Measurements from ENCODE around the gene SH3RF3.
"Not testable (repeated sequence)": the region's sequence is repeated elsewhere in the genome, so short reads cannot be mapped to it uniquely, and the experiment has no call there.

SH3RF3 gene

DNA sequence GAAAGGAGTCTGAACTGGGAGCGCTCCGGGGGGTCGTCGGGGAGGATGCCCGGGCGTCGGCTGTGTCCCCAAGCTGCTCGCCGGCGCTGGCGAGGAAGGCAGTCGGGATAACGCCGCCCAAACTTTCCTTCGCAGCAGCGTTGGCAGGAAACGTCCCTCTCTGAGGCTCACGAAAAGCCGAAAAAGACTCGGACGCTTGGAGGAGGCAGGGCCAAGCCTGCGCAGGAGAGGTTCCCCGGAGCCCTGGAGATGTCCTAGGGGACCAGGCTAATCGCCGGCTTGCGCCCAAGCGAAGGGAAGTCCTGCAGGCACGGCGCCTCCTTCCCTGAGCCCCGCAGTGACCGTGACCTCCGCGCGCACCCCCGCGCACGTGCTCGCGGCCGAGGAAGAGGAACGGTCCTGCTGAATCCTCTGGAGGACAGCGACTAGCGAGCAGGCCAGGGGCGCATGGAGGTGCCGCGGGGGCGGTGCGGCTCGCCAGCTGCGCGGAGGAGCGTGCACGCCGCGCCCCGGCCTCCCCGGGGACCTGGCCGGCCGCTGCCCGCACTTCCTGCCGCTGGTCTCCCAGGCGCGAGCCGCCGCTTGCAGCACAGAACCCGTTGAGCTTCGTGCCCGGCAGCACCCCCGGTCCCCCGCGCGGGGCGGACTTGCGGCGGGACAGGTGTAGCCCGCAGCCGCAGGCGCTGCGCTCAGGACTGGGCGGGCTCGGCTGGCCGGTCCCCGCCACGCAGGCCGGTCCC, at the start of gene SH3RF3:
Gene SH3RF3 (plus strand): TSS at position 590 of the 740 bp plus-strand sequence.
- DNase-seq = peak; percentile 15

- DNase-seq = no peak
Measured at GRCh38 chr2:109079590-109079989, 49.4 kb upstream of the SH3RF3 start.

DNA sequence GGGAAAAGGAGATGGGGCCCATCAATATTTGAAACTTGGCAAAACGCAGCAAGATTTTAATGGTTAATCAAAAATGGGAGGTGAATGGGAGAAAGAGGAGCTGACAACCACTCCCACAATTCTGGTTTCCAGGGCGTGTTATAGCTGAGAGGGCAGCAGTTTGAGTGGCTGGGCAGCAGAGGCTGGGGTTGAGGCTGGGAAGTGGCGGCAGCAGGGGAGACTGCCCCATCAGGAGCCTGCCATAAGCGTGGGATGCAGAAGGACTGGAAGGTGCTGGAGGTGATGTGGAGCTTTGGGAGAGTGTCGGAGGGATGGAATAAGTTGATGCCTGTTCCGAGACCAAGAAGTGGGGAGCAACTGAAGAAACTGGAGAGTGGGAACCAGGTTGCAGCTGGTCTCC, 48.9 kb upstream of the SH3RF3 start:
- DNase-seq = no peak

GRCh38 chr2:109080757-109081156, 48.2 kb upstream of the SH3RF3 start:
- no peak for DNase-seq

- no peak for DNase-seq
Measured at GRCh38 chr2:109081374-109081773, 47.6 kb upstream of the SH3RF3 start.

DNA sequence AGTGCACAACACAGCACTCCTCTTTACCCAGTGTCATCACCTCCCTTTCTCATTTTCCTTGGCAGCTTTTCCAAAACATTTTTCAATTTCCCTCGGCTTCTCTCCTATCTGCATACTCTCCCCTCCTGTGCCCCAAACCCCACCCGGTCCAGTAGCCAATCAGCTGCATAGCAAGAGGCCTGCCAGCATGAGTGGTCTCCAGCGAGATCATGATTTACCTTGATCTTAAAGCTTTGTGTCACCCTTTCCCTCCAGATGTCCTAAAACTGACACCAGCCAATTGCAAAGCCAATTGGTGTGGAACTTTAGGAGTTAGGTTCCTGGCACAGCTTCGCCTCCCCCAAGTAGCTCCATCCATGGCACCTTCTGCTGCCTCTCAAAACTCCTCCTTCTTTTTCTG, 45.2 kb upstream of the SH3RF3 start:
- no peak for DNase-seq

DNA sequence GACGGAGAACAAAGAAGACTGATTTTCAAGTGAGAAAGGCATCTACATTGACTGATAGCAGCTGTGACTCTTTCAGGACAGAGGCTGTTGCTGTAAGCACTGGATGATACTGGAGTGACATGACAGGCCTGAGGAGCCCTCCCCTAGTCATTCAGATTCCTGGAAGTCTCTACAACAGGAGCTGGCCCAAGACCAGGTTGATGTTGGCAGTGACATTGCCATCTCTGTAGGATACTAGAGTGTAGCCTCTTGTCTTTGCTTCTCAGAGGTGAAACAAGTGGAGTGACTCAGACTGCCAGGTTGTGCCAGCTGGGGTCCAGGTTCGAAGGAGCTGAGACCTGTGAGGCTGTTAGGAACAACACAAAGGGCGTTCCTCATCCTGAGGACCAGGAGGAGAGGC, 44.7 kb upstream of the SH3RF3 start:
- DNase-seq = no peak

DNA sequence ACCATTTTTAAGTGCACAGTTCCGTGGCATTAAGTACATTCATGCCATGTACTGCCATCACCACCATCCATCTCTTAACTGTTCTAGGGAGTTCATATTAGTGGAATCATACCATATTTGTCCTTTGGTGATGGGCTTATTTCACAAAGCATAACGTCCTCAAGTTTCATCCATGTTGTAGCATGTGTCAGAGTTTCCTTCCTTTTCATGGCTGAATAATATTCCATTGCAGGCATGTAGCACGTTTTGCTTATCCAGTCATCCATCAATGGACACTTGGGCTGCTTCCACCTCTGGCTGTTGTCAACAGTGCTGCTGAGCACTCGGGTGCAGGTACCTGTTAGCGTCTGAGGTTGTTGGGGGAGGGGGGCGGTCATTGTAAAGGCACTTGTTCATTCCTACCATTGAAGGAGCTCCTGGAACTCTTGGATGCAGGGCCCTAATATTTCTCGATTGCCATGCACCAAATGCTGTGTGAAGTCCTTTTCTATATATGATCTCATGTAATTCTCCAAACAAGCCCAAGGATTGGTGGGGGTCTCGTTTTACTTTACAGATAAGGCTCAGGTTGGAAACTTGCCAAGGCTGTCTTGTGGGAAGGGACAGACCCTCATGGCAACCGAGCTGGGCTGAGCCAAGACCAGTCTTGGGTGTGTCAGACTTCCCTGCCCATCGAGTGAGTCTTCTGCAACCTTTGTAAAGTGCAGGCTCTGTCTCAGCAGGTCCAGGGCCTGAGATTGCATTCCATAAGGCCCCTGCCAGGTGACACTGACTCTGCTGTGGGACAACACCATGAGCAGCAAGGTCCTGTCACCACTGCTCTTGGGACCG, 42.9 kb upstream of the SH3RF3 start:
- DNase-seq = no peak

DNA sequence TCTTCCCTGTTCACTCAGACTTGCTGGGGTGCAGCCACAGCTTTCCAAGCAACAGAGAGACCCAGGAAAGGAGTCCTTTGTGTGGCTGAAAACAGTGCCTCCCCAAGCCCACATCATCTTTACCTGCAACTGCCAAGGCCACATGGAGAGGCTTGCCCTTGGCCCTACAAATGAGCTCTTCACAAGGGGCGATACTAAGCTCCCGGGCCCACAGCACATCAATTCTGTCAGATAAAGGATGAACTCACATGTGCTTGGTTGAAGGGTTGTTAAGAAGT, 42.3 kb upstream of the SH3RF3 start:
- DNase-seq = no peak

DNA sequence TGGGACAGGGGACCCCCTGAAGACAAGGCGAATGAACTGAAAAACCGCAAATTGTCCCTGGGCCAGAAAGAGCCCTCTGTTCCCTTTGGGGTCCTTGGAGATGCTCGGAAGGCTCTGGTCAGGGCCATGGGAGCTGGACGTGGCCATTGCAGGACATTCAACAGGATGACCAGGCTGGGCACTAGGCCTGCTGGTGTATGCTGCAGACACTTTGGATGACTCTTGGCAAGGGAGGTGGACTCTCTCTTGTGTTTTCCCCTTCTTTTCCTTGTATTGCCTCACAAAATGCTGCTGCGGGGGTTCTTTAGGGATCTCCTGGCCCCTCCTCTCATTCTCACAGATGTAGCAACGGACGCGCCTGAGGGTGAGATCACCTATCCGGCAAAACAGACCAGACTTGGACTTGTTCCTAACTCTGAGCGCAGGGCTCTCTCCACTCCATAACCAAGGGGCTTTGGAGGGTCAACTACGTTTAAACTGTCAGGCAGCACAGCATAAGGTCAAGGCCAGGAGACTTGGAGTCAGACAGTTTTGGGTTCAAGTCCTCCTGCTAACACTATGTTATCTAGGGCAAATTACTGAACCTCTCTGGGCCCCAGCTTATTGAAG, 41.8 kb upstream of the SH3RF3 start:
- no peak for DNase-seq

DNA sequence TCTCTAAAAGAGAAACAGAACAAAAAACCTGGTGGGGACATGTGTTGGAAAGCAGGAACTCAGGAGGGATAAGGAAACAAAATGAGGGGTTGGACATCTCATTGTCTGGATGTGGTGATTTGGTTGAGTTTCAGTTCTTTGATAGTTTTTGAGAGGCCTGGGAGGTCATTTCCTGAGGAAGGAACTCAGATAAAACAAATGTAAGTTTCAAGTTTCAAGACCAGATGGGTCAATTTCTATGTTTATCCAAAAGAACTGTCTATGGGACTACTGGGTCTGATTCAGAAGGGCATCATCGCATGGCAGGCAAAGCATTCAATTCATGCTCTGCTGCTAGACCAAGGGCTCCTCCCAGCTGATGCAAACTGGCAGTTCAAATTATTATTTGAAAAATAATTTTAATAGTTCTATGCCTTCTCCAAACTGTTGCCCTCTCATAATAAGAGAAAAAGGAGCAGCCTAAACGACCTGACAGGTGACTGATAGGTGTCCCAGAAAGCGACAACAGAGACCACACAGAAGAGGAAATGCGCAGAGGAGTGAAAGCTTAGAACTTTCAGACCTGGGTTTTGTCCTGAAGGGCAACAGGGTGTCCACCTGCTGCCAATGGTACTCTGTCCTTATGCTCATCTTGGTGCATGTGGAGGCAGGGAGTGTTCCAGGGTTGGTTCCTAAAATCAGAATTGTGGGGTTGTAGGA, 39.3 kb upstream of the SH3RF3 start:
- DNase-seq = no peak

DNA sequence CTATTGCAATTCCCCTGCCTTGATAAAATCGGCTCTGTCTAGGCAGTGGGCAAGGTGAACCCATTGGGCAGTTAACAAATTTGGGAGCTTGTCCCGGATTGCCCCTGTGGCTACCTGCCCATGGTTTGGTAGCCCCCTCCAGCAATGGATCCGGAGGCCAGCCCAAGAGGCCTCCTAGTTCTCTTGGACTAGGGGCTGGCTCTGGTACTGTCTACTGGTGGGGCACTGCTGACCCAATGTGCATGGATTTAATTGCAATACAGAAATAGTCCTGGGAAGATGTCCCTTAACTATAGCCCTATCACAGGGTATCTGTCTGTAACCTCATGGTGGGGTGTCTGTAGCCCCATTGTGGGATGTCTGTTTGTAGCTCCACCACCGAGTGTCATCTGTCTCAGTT, 37.5 kb upstream of the SH3RF3 start:
- DNase-seq = no peak

GRCh38 chr2:109094144-109094543, 34.9 kb upstream of the SH3RF3 start:
- no peak for DNase-seq

DNA sequence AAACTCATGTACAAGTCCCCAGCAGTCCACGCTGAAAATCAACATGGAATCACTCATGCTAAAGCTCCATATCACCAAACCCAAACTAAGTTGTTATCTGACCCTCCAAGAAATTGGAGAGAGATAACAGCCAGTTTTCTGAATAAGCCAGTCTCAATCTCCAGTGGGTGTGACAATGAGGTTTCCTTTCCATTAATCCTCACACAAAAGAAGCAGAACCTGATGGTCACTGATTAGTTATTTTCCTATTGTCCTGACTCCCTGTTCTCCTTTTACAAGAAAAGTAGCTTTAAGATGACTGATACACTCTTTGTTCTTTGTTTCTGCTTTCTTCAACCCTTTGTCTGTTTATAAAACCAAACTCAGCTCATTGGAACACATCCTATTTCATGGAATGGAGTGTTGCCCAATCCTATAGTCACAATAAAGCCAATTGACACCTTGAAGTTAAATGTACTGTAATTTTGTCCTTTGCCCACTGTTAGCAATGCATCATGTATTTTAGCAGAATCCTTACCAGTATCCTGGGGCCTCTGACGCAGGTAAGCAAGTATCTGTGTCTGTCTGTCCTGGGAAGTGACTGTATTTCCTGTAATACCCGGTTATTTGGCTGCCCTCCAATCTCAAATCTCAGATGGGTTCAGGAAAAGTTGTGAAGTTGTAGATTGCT, 30.6 kb upstream of the SH3RF3 start:
- no peak for DNase-seq

- no peak for DNase-seq
Measured at GRCh38 chr2:109098921-109099273, 30.1 kb upstream of the SH3RF3 start.

DNA sequence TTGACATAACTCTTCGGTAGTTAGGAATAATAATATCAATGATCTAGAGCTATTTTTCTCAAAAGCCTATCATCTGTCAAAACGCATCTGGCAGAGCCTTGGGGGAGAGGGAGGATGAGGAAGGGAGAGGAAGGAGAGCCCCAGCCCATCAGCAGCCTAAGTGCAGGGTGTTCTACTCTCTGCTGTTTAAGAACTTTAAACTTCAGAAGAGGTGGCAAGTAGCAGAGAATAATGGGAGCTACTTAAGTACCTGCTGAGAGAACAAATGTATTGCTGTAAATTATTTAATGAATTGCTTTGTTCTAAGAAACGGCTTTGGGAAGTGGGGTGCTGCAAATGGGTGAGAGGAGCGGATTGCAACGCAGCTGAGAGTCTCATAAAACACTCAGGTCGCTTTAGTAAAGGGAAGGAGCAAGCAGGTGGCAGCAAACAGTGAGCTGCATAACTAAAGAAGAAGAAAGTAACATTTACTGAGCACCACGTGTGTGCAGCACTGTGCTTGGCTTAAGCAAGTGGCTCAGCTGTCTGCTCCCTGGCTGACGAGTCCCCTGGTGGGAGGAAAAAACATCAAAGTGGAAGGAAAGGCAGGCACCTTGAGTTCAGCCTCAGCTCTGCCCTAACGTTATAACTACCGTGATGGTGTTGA, 26.3 kb upstream of the SH3RF3 start:
- DNase-seq = peak; percentile 9

DNA sequence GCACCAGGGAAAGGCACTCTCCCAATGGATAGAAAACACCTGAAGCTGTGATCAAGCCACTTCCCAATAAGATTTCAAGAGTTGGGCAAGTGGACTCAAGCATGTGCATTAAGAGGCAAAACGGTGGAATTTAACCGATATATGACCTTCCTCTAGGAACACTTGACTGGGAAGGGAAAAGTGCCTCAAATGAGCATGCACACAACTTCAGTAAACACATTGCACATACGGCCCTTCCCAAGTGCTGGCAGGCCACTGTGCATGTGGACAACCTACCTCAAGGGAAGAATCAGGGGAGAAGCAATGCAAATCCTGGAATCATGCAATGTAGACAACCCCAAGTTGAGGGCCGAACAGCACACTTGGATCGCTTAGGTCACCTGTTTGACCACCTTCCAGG, 23.9 kb upstream of the SH3RF3 start:
- DNase-seq = no peak

DNA sequence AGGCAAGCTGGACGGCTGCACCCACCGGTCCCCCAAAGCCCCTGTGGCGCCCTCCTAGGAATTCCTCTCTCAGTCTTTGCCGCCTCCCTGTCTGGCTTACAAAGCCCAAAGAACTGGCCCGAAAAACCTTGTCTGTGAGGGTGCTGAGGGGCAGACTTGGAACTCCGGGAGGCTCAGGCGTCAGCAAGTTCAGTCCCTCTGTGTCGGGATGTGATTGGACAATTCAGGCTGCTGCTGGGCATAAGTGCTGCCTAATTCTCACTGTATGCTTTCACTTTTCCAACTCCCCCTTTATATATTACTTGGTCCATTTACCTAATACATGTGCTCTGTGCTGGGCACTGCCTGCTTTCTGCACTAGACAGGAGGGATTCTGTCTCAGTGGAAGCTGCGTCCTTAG, 20.3 kb upstream of the SH3RF3 start:
- DNase-seq = no peak

GRCh38 chr2:109109342-109109741, 19.7 kb upstream of the SH3RF3 start:
- no peak for DNase-seq

- DNase-seq = no peak
Measured at GRCh38 chr2:109110170-109110569, 18.8 kb upstream of the SH3RF3 start.

DNA sequence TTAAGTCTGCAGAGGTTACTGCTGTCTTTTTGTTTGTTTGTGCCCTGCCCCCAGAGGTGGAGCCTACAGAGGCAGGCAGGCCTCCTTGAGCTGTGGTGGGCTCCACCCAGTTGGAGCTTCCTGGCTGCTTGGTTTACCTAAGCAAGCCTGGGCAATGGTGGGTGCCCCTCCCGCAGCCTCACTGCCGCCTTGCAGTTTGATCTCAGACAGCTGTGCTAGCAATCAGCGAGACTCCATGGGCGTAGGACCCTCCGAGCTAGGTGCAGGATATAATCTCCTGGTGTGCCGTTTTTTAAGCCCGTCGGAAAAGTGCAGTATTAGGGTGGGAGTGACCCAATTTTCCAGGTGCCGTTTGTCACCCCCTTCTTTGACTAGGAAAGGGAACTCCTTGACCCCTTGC, 11.8 kb upstream of the SH3RF3 start:
- not testable (repeated sequence) for DNase-seq

GRCh38 chr2:109117780-109118179, 11.2 kb upstream of the SH3RF3 start:
- DNase-seq = no peak

DNA sequence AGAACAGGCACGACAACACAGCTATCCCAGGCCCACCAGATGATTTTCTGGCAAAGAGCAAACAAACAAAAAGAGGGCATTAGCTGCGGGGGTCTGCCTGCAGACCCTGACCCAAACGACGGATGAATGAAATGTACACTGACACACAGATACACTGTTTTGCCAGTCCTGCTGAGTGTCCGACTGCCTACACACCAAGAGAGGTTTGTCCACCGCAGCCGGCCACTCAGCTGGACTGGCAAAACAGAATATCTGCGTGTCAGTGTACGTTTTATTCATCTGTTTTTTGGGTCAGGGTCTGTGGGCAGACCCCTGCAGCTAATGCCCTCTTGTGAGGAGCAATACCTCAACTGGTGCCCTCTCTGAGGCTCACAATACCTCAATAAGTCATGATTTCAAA, 10.7 kb upstream of the SH3RF3 start:
- DNase-seq = no peak

Data from CD4-positive, alpha-beta T cell treated with Interleukin-10 for 1 hour (primary cell).